ENCODE measurements around the gene OR6X1. TPM values are rescaled to one million over a fixed set of nuclear protein-coding genes. Genes with fewer than 3 reads are reported as not detected.

The OR6X1 gene
- polyA plus RNA-seq, 1 donor (not counting 4 experiments of a cell fraction or from before 2014, with no cell fraction given) = not detected

DNA sequence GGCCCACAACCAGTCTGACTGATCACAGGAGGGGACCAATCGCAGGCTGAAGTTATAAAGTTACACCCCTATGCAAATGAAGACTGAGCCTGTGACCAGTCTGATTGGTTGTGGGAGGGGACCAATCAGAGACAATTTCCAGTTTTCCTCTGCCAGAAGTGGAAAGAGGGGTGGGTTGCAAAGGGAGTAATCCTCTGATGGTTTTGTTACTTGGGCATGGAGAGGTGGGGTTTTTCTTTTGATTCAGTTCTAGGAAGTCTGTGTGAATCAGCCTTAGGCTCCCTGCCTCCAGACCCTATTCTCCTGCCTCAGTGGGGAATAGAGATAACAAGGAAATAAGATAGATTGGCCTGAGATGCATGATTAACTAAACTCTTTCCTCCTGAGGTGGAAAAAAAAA, 41.9 kb upstream of the OR6X1 start:
- H3K4me2 ChIP-seq (ENCODE audit: control insufficient read depth, extremely low read depth, insufficient read depth, low read depth, low read length) = no peak overlapping the region
- dilution Hi-C loops (cut with MboI; ENCODE audit: extremely low pct_ligation_motif_present, low sequenced_read_pairs) = no loop called here
- no peak for DNase-seq (ENCODE audit: low read depth, low spot score)
- no peaks in the 10 kb centered on the region for H3K9me3 ChIP-seq (ENCODE audit: control insufficient read depth, low read depth, low read length)
- no peaks in the 10 kb centered on the region for H3K36me3 ChIP-seq (ENCODE audit: control insufficient read depth in 2 of 2, extremely low read depth in 1 of 2, insufficient read depth in 2 of 2, low read length in 2 of 2)
- no peaks in the 10 kb centered on the region for H4K20me1 ChIP-seq (ENCODE audit: control insufficient read depth, extremely low read depth, insufficient read depth, low read length)
- H3K9ac ChIP-seq (ENCODE audit: control insufficient read depth, extremely low read depth, insufficient read depth, low read length) = no peak overlapping the region
- H3K79me2 ChIP-seq (ENCODE audit: control insufficient read depth, insufficient read depth, low read length) = no peaks in the 10 kb centered on the region
- no peak overlapping the region for H2AFZ ChIP-seq (ENCODE audit: control insufficient read depth, low read length)
- TF ChIP-seq, protein P1, sequence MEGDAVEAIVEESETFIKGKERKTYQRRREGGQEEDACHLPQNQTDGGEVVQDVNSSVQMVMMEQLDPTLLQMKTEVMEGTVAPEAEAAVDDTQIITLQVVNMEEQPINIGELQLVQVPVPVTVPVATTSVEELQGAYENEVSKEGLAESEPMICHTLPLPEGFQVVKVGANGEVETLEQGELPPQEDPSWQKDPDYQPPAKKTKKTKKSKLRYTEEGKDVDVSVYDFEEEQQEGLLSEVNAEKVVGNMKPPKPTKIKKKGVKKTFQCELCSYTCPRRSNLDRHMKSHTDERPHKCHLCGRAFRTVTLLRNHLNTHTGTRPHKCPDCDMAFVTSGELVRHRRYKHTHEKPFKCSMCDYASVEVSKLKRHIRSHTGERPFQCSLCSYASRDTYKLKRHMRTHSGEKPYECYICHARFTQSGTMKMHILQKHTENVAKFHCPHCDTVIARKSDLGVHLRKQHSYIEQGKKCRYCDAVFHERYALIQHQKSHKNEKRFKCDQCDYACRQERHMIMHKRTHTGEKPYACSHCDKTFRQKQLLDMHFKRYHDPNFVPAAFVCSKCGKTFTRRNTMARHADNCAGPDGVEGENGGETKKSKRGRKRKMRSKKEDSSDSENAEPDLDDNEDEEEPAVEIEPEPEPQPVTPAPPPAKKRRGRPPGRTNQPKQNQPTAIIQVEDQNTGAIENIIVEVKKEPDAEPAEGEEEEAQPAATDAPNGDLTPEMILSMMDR (optimal IDR thresholded peaks at IDR 0.05 in 1 of 3, IDR thresholded peaks at IDR 0.05 in 1 of 3, conservative IDR thresholded peaks at IDR 0.05 in 1 of 3; ENCODE audit: extremely low read depth in 1 of 3, insufficient read depth in 2 of 3, low read length in 3 of 3) = no peak
- no peak for TF ChIP-seq EZH2 (IDR thresholded peaks at IDR 0.05; ENCODE audit: low read length)
- H3K27ac ChIP-seq (ENCODE audit: control insufficient read depth, insufficient read depth, low read length) = no peak overlapping the region
- H3K4me3 ChIP-seq (ENCODE audit: control insufficient read depth in 2 of 3, extremely low read depth in 1 of 3, insufficient read depth in 2 of 3, low read depth in 1 of 3, low read length in 3 of 3) = no peak overlapping the region
- H3K4me1 ChIP-seq (ENCODE audit: control insufficient read depth, extremely low read depth, insufficient read depth, low read length) = no peaks in the 10 kb centered on the region
- no peaks in the 10 kb centered on the region for H3K9me1 ChIP-seq (ENCODE audit: control insufficient read depth, extremely low read depth, insufficient read depth, low read length)
- no peaks in the 10 kb centered on the region for H3K27me3 ChIP-seq (ENCODE audit: control insufficient read depth, extremely low read depth, insufficient read depth, low read length)
- no peak for FAIRE-seq

DNA sequence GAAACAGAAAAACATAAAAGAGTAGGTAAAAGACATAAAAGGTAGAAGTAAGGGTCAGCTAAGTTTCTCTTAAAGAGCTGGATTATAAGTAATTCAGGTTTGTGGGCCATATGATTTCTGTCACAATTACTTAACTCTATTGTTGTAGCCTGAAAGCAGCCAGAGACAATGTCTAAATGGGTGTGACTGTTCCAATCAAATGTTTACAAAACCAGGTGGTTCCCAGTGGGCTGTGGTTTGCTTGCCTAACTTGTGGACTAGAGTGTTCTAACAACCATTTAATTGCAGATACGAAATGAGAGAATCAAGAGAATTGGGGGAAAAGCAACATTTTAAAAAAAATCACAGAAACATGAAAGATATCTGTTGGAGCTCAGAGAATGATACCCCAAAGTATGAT, 29.2 kb upstream of the OR6X1 start:
- H2AFZ ChIP-seq (ENCODE audit: control insufficient read depth, low read length) = no peak overlapping the region
- dilution Hi-C loops (cut with MboI; ENCODE audit: extremely low pct_ligation_motif_present, low sequenced_read_pairs) = no loop called here
- no peaks in the 10 kb centered on the region for H3K27me3 ChIP-seq (ENCODE audit: control insufficient read depth, extremely low read depth, insufficient read depth, low read length)
- H3K9me1 ChIP-seq (ENCODE audit: control insufficient read depth, extremely low read depth, insufficient read depth, low read length) = no peaks in the 10 kb centered on the region
- H3K36me3 ChIP-seq (ENCODE audit: control insufficient read depth in 2 of 2, extremely low read depth in 1 of 2, insufficient read depth in 2 of 2, low read length in 2 of 2) = no peaks in the 10 kb centered on the region
- H3K9ac ChIP-seq (ENCODE audit: control insufficient read depth, extremely low read depth, insufficient read depth, low read length) = no peak overlapping the region
- TF ChIP-seq, protein P1 (optimal IDR thresholded peaks at IDR 0.05 in 1 of 3, IDR thresholded peaks at IDR 0.05 in 1 of 3, conservative IDR thresholded peaks at IDR 0.05 in 1 of 3; ENCODE audit: extremely low read depth in 1 of 3, insufficient read depth in 2 of 3, low read length in 3 of 3) = no peak
- TF ChIP-seq EZH2 (IDR thresholded peaks at IDR 0.05; ENCODE audit: low read length) = no peak
- no peaks in the 10 kb centered on the region for H3K4me1 ChIP-seq (ENCODE audit: control insufficient read depth, extremely low read depth, insufficient read depth, low read length)
- H3K27ac ChIP-seq (ENCODE audit: control insufficient read depth, insufficient read depth, low read length) = no peak overlapping the region
- FAIRE-seq (no peak), DNase-seq (ENCODE audit: low read depth, low spot score) (no peak)
- no peaks in the 10 kb centered on the region for H4K20me1 ChIP-seq (ENCODE audit: control insufficient read depth, extremely low read depth, insufficient read depth, low read length)
- H3K4me2 ChIP-seq (ENCODE audit: control insufficient read depth, extremely low read depth, insufficient read depth, low read depth, low read length) = no peak overlapping the region
- no peaks in the 10 kb centered on the region for H3K9me3 ChIP-seq (ENCODE audit: control insufficient read depth, low read depth, low read length)
- no peak overlapping the region for H3K4me3 ChIP-seq (ENCODE audit: control insufficient read depth in 2 of 3, extremely low read depth in 1 of 3, insufficient read depth in 2 of 3, low read depth in 1 of 3, low read length in 3 of 3)
- H3K79me2 ChIP-seq (ENCODE audit: control insufficient read depth, insufficient read depth, low read length) = no peaks in the 10 kb centered on the region

All from keratinocyte (primary cell).